NT2/D1 (cell line): ENCODE data around the gene FILIP1L.

ENCODE experiments used
- YY1 ChIP-seq: IDR thresholded peaks from 2 replicates; pipeline ENCODE4 v1.6.1; 2011; ENCODE audit not compliant: insufficient read length, insufficient read depth
- ZNF274 ChIP-seq: IDR thresholded peaks from 2 replicates; pipeline ENCODE4 v1.6.1; 2011; ENCODE audit warnings: mild to moderate bottlenecking, low read depth, low read length

- TF ChIP-seq YY1 (no peak), ZNF274 (no peak)
Observed at GRCh38 chr3:100023595-100023994, 90.7 kb downstream of the FILIP1L start.
